Body of pancreas (tissue), 4 donors: ENCODE measurements around the gene CLDN6. TPM values are rescaled to one million over a fixed set of nuclear protein-coding genes. Genes with fewer than 3 reads are reported as not detected.

Experiments
- ATAC-seq: fragments of 150-250 bp; one replicate; pipeline ENCODE4 v1.9.1; 2016
- DNase-seq, 4 donors: peaks; one replicate each; pipeline ENCODE4 v3.0.0-alpha.2; 2019
- H3K27ac ChIP-seq, 4 donors: fragments of 200-600 bp; sonication (generic); 1 replicate in 3 of 4; 2 replicates in 1 of 4; pipeline versions ENCODE4 v1.5.1 to v1.6.1; 2016 to 2019; ENCODE audit warnings: mild to moderate bottlenecking in 1 of 4, mixed read lengths in 1 of 4, moderate library complexity in 1 of 4
- H3K27me3 ChIP-seq, 2 donors: fragments of 200-600 bp; sonication (generic); one replicate each; pipeline ENCODE4 v1.6.0; 2016; ENCODE audit warnings: mild to moderate bottlenecking in 1 of 2
- H3K36me3 ChIP-seq, 2 donors: fragments of 200-600 bp; sonication (generic); replicated peaks in 1 of 2; 2 replicates each; pipeline ENCODE4 v1.5.1; 2016; ENCODE audit warnings: low read depth in 2 of 2; ENCODE audit not compliant: insufficient read depth in 1 of 2
- H3K4me1 ChIP-seq: fragments of 200-600 bp; sonication (generic); one replicate; pipeline ENCODE4 v1.6.0; 2016
- H3K4me3 ChIP-seq, 2 donors: fragments of 200-600 bp; sonication (generic); 1 replicate in 1 of 2; 2 replicates in 1 of 2; pipeline ENCODE4 v1.5.1; 2016 to 2019
- H3K9me3 ChIP-seq, 3 donors: fragments of 200-600 bp; sonication (generic); 1 replicate in 2 of 3; 2 replicates in 1 of 3; pipeline ENCODE4 v1.5.1; 2016
- POLR2A ChIP-seq, 3 donors: fragments of 450-650 bp; IDR thresholded peaks; one replicate each; pipeline ENCODE4 v1.6.1; 2016; ENCODE audit warnings: antibody characterized with exemption in 3 of 3, mild to moderate bottlenecking in 2 of 3
- WGBS, 2 donors: methylation state at CpG; one replicate each; pipeline ENCODE4 v1.1.5; 2017; 5-methylcytosine and 5-hydroxymethylcytosine counted together
- intact Hi-C: fragments of 100-400 bp; cut with DNase I; formaldehyde crosslinking; loops from one replicate; pipeline ENCODE4 v1.15.1; 2023
- total RNA-seq, 2 donors: library from RNA; depleted of rRNA; stranded (reverse); fragments of >200 nt; gene quantifications; one replicate each; pipeline ENCODE4 v1.1.0, GENCODE V29; 2016
- TF ChIP-seq, protein P1 (sequence below), 7 experiments: fragments of 450-650 bp in 4 of 7; fragments of 200-600 bp in 3 of 7; sonication (generic) in 3 of 7; IDR thresholded peaks; one replicate each; pipeline ENCODE4 v1.5.1; 2016 to 2019; ENCODE audit warnings: antibody characterized with exemption in 7 of 7

Gene CLDN6
- total RNA-seq, 2 donors from 2014 or later = 0.33 to 0.78 TPM

DNA sequence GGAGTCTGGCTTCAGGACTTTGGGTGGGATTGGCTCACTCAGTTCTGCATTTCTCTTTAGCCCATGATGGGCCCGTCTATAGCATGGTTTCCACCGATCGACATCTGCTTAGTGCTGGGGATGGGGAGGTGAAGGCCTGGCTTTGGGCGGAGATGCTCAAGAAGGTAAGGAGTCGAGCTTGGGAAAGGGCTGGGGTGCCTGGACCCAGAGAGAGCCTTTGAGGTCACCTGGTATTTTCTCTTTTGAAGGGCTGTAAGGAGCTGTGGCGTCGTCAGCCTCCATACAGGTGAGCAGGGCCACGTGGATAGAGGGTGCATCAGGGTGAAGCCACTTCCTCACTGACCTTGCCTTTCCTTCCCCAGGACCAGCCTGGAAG, 8.0 kb upstream of the CLDN6 start:
- H3K9me3 ChIP-seq = no peaks in the 10 kb centered on the region
- ATAC-seq = no peak
- intact Hi-C loops = no loop called here
- no peaks in the 10 kb centered on the region for H3K27me3 ChIP-seq
- peaks cover 0 to 9% of the 10 kb centered on the region in 2 donors for H3K36me3 ChIP-seq
- WGBS, 2 donors = 85 to 91% methylated on average over 8 of the region's 8 CpGs
- no peak overlapping the region for H3K27ac ChIP-seq
- TF ChIP-seq, protein P1, sequence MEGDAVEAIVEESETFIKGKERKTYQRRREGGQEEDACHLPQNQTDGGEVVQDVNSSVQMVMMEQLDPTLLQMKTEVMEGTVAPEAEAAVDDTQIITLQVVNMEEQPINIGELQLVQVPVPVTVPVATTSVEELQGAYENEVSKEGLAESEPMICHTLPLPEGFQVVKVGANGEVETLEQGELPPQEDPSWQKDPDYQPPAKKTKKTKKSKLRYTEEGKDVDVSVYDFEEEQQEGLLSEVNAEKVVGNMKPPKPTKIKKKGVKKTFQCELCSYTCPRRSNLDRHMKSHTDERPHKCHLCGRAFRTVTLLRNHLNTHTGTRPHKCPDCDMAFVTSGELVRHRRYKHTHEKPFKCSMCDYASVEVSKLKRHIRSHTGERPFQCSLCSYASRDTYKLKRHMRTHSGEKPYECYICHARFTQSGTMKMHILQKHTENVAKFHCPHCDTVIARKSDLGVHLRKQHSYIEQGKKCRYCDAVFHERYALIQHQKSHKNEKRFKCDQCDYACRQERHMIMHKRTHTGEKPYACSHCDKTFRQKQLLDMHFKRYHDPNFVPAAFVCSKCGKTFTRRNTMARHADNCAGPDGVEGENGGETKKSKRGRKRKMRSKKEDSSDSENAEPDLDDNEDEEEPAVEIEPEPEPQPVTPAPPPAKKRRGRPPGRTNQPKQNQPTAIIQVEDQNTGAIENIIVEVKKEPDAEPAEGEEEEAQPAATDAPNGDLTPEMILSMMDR (IDR thresholded peaks at IDR 0.05) = no peak
- peak in 1 of 3 donors; percentile 5 for TF ChIP-seq POLR2A (IDR thresholded peaks at IDR 0.05)
- no peak overlapping the region for H3K4me3 ChIP-seq
- DNase-seq = no peak
- H3K4me1 ChIP-seq = peaks cover 69% of the 10 kb centered on the region

DNA sequence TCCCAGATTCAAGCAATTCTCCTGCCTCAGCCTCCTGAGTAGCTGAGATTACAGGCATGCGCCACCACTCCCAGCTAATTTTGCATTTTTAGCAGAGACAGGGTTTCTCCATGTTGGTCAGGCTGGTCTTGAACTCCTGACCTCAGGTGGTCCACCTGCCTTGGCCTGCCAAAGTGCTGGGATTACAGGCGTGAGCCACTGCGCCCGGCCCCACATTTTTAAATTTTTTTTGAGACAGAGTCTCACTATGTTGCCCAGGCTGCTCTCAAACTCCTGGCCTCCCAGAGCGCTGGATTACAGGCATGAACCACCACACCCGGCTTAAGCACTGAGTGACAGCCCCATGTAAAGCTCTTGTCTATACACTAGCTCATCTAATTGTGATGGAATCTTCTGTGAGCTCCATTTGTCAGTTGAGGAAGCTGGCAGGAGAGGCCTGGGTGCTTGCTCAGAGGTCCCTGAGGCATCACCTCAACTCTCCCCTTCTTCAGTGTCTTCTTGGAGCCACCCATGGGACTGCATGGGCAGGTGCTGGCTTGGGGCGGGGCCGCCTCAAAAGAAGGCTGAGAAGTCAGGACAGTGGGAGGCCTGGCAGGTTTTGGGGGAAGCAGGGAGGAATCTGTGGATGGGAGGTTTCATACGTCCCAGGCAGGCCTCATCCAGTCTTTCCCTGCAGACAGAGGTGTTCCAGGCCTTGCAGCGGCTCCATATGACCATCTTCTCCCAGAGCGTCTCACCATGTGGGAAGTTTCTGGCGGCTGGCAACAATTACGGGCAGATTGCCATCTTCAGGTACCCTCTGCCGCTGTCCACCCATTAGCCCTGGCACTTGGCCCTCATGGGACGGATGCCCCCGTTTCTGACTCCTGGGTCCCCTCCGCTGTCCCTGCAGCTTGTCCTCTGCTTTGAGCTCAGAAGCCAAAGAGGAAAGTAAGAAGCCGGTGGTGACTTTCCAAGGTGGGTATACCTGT, 7.3 kb upstream of the CLDN6 start:
- H3K27me3 ChIP-seq = no peaks in the 10 kb centered on the region
- H3K36me3 ChIP-seq = peaks cover 0 to 9% of the 10 kb centered on the region in 2 donors
- no peak overlapping the region for H3K27ac ChIP-seq
- H3K4me1 ChIP-seq = peaks cover 67% of the 10 kb centered on the region
- intact Hi-C loops = no loop called here
- peak in 1 of 3 donors; percentile 23 for TF ChIP-seq POLR2A (IDR thresholded peaks at IDR 0.05)
- TF ChIP-seq, protein P1 (IDR thresholded peaks at IDR 0.05) = no peak
- ATAC-seq (no peak), DNase-seq (peak in 1 of 4 donors; percentile 46)
- H3K9me3 ChIP-seq = no peaks in the 10 kb centered on the region
- 81 to 87% methylated on average over 12 to 18 of the region's 18 CpGs for WGBS, 2 donors
- no peak overlapping the region for H3K4me3 ChIP-seq

DNA sequence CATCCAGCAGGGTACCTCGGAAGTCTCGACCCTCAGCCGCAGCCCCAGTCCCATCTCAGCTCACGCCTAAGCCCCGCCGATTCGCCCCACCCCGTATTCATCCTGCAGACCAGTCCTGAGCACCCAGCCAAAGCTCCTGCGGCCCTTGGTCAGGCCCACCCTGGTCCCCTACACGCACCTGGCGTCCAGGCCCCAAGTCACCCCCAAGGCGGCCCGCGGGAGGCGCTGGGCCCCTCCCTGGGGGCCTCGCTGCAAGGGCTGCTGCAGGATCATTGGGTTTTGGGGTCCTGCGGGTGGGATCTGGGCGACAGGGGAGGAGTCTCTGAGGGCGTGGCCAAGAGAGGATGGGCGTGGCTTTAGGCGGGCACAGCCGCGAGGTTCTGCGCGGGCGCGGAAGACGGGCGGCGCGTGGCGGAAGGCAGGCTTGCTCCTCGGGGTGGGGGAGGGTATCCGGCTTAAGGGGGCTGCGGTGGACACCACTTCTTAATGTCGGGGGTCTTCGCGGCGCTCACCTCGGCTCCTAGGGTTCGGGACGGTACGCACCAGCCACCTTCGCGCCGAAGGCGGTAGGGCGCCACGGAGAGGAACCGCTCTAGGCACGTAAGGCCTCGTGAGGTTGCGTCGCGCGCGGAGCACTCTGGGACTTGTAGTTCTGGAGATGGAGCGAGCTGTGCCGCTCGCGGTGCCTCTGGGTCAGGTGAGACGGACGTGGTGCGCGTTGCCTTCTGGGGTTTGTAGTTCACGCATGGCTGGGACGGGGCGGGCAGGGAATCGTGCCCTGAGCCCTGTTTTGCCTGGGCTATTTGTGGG, 5.9 kb upstream of the CLDN6 start, which contains the start of the genes HCFC1R1 and THOC6:
Gene HCFC1R1 (minus strand): TSS at position 274 of the 810 bp plus-strand sequence. CDS start 1 bp downstream, at position 273.
Gene THOC6 (plus strand): TSS at position 367 of the 810 bp plus-strand sequence. CDS start 292 bp downstream, at position 659.
- peak; percentile 98 to 99 (median 99) for DNase-seq
- Histone ChIP-seq H3K36me3 (peaks cover 0 to 5% of the 10 kb centered on the region in 2 donors), H3K4me1 (peaks cover 73% of the 10 kb centered on the region), H3K27ac (peak within 1 kb of the TSS; percentile 98 to 100 (median 100)), H3K9me3 (no peaks in the 10 kb centered on the region), H3K27me3 (no peaks in the 10 kb centered on the region), H3K4me3 (peak within 1 kb of the TSS in 1 of 2 donors; percentile 16)
- intact Hi-C loops = no loop called here
- TF ChIP-seq POLR2A (IDR thresholded peaks at IDR 0.05) = peak; percentile 85 to 88 (median 87)
- TF ChIP-seq, protein P1 (IDR thresholded peaks at IDR 0.05) = no peak
- 1% methylated on average over 19 to 55 of the region's 69 CpGs for WGBS, 2 donors
- peak; percentile 60 for ATAC-seq

DNA sequence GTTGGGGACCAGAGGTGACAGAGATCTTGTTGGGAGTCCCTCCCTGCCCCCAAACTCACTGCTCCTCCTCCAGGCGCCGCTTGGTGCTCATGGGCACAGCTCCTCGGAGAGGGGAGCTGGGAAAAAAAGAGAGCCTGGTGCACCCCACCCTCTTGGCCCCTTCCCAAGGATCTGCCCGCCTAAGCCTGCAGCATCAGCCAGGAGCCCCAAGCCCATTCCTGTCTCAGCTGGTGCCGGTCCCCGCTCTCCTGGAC, 5.4 kb upstream of the CLDN6 start:
- no peaks in the 10 kb centered on the region for H3K9me3 ChIP-seq
- peaks cover 0 to 3% of the 10 kb centered on the region in 2 donors for H3K36me3 ChIP-seq
- TF ChIP-seq, protein P1 (IDR thresholded peaks at IDR 0.05) = no peak
- TF ChIP-seq POLR2A (IDR thresholded peaks at IDR 0.05) = no peak
- ATAC-seq (peak; percentile 0), DNase-seq (peak; percentile 68 to 76 (median 74))
- peaks cover 72% of the 10 kb centered on the region for H3K4me1 ChIP-seq
- WGBS, 2 donors = 31% methylated on average over 6 of the region's 6 CpGs; no CpG with 5 or more reads in 1 of the 2 donors
- H3K4me3 ChIP-seq = no peak overlapping the region
- peak overlapping the region; percentile 98 to 100 (median 100) for H3K27ac ChIP-seq
- intact Hi-C loops = no loop called here
- H3K27me3 ChIP-seq = no peaks in the 10 kb centered on the region
